GM06990 (cell line): ENCODE results near the gene PADI2.

Experiments used
- DNase-seq: peaks from one replicate; pipeline ENCODE4 v3.0.0-alpha.2; 2011; ENCODE audit not compliant: insufficient read length; ENCODE audit errors: extremely low read depth
- H3K27me3 ChIP-seq: replicated peaks from 2 replicates; pipeline ENCODE4 v1.6.0; 2011; ENCODE audit warnings: low read length; ENCODE audit not compliant: control insufficient read depth, insufficient read depth
- H3K36me3 ChIP-seq: 2 replicates; pipeline ENCODE4 v1.5.1; 2011; ENCODE audit warnings: low read length; ENCODE audit not compliant: control insufficient read depth, insufficient read depth
- H3K4me3 ChIP-seq: replicated peaks from 2 replicates; pipeline ENCODE4 v1.5.1; 2011; ENCODE audit warnings: low read depth, mild to moderate bottlenecking, control low read depth, low read length
- TF ChIP-seq, protein P1 (sequence below): IDR thresholded peaks from 2 replicates; pipeline ENCODE4 v1.5.1; 2011; ENCODE audit warnings: low read length, control low read depth, mild to moderate bottlenecking, inconsistent platforms; ENCODE audit not compliant: insufficient read depth, poor library complexity, severe bottlenecking

PADI2 gene

GRCh38 chr1:17078991-17079868 is 40.0 kb downstream of the PADI2 start:
- H3K36me3 ChIP-seq = no peaks in the 10 kb centered on the region
- TF ChIP-seq, protein P1, sequence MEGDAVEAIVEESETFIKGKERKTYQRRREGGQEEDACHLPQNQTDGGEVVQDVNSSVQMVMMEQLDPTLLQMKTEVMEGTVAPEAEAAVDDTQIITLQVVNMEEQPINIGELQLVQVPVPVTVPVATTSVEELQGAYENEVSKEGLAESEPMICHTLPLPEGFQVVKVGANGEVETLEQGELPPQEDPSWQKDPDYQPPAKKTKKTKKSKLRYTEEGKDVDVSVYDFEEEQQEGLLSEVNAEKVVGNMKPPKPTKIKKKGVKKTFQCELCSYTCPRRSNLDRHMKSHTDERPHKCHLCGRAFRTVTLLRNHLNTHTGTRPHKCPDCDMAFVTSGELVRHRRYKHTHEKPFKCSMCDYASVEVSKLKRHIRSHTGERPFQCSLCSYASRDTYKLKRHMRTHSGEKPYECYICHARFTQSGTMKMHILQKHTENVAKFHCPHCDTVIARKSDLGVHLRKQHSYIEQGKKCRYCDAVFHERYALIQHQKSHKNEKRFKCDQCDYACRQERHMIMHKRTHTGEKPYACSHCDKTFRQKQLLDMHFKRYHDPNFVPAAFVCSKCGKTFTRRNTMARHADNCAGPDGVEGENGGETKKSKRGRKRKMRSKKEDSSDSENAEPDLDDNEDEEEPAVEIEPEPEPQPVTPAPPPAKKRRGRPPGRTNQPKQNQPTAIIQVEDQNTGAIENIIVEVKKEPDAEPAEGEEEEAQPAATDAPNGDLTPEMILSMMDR = no peak
- no peak overlapping the region for H3K4me3 ChIP-seq
- H3K27me3 ChIP-seq = no peaks in the 10 kb centered on the region
- no peak for DNase-seq

DNA sequence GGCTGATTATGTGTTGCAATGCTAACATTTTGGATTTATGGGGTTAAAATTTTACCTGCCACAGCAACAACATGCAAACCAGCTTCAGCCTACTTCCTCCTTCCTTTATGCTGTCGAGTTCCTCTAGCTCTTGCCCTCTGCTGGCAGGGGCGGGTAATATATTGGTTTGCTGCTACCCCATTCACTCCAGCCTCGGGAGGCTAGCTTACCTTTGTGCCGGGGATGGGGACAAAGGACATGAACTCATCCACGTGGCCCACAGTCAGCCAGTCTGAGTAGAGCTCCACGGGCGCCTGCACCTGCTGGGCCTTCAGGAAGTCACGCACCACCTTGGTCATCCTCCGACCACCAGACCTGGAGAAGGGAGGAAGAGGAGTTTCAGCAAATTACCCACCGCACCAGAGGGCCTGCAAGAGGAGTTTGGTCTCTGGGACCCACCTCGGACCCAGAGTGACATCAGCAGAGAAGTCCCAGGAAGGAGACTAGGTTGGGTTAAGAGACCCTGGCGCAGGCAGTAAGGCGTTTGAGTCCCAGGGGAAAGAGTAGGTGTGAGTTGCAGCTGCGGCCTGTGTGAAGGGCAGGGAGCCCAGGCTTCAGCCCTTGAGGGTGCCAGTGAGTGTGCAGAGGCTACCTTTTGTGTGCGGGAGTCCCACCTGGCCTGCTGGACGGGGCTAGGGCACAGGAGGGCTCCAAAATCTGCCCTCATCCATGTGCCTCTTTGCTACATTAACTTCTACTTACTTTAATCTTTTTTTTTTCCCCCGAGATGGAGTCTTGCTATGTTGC is 43.6 kb downstream of the PADI2 start:
- TF ChIP-seq, protein P1 = peak; percentile 54
- H3K36me3 ChIP-seq = no peaks in the 10 kb centered on the region
- H3K4me3 ChIP-seq = no peak overlapping the region
- no peak for DNase-seq
- H3K27me3 ChIP-seq = no peaks in the 10 kb centered on the region

GRCh38 chr1:17071794-17072193 is 47.5 kb downstream of the PADI2 start:
- Histone ChIP-seq H3K4me3 (no peak overlapping the region), H3K27me3 (no peaks in the 10 kb centered on the region), H3K36me3 (no peaks in the 10 kb centered on the region)
- TF ChIP-seq, protein P1 = no peak
- DNase-seq = no peak

- Histone ChIP-seq H3K36me3 (no peaks in the 10 kb centered on the region), H3K27me3 (no peaks in the 10 kb centered on the region), H3K4me3 (no peak overlapping the region)
- TF ChIP-seq, protein P1 = no peak
- DNase-seq = no peak
Observed at GRCh38 chr1:17070163-17070525, 49.1 kb downstream of the PADI2 start.

DNA sequence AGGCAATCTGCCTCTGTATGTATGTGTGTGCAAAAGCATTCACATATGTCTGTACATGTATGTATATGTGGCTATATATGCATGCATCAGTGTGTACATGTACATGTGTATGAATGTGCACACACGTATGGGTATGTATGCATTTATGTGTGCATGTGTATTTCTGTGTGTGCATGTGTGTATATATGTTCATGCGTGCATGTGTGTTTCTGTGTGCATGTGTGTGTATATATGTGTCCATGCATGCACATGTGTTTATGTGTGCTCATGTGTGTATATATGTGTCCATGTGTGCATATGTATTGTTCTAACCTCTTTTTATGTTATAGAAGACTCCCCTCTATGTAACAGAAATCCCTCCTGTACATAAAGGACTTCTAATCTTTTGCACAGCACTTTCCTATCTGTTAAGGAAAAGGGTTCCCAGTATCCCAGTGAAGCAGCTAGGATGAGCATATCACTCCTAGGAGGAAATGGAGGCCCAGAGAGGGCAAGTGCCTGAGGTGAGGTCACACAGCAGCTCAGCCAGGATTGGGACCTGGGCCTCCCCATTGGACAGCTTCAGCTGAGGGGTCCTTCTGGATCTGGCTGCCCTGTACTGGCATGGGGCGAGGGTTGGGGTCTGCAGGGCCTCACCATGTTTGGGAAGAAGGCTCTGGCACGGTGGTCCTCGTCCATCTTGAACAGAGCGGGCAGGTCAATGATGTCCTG is 49.6 kb downstream of the PADI2 start:
- TF ChIP-seq, protein P1 = no peak
- Histone ChIP-seq H3K27me3 (no peaks in the 10 kb centered on the region), H3K4me3 (no peak overlapping the region), H3K36me3 (no peaks in the 10 kb centered on the region)
- no peak for DNase-seq
